ENCODE measurements around the gene CENPE.
A peak's percentile ranks its signal among the peaks of the same experiment; 100 is the strongest.

CENPE gene

GRCh38 chr4:103118166-103118565 is 80.0 kb downstream of the CENPE start:
- peak; percentile 11 for DNase-seq

GRCh38 chr4:103111598-103111997 is 86.5 kb downstream of the CENPE start:
- DNase-seq, result no peak

- DNase-seq, result no peak
Measured at GRCh38 chr4:103108542-103108941, 89.6 kb downstream of the CENPE start.

- DNase-seq, result no peak
Measured at GRCh38 chr4:103105558-103106356, 92.4 kb downstream of the CENPE start.

GRCh38 chr4:103104886-103105285 is 93.3 kb downstream of the CENPE start:
- DNase-seq, result no peak

GRCh38 chr4:103100691-103101090 is 97.5 kb downstream of the CENPE start:
- no peak for DNase-seq

- peak; percentile 94 for DNase-seq
Measured at GRCh38 chr4:103099691-103100392, 98.3 kb downstream of the CENPE start, which contains the start of gene BDH2. TSS of gene BDH2 (minus strand) at chr4:103099834. CDS start at chr4:103096254, 3,580 bp downstream.

- DNase-seq, result peak; percentile 14
Measured at GRCh38 chr4:103098756-103099440, 99.2 kb downstream of the CENPE start.

- no peak for DNase-seq
Measured at GRCh38 chr4:103098341-103098740, 99.8 kb downstream of the CENPE start.

GRCh38 chr4:103097112-103097511 is 101.0 kb downstream of the CENPE start:
- no peak for DNase-seq

- DNase-seq, result no peak
Measured at GRCh38 chr4:103095080-103095479, 103.1 kb downstream of the CENPE start.

GRCh38 chr4:103092245-103092644 is 105.9 kb downstream of the CENPE start:
- DNase-seq, result no peak

- peak; percentile 66 for DNase-seq
Measured at GRCh38 chr4:103091601-103092223, 106.4 kb downstream of the CENPE start.

- DNase-seq, result no peak
Measured at GRCh38 chr4:103089481-103089880, 108.7 kb downstream of the CENPE start.

GRCh38 chr4:103086551-103086950 is 111.6 kb downstream of the CENPE start:
- no peak for DNase-seq

GRCh38 chr4:103085555-103086196 is 112.5 kb downstream of the CENPE start:
- no peak for DNase-seq

GRCh38 chr4:103079621-103080020 is 118.5 kb downstream of the CENPE start:
- no peak for DNase-seq

GRCh38 chr4:103076747-103077347 is 121.3 kb downstream of the CENPE start, which contains the start of gene SLC9B2:
TSS of gene SLC9B2 (minus strand) at chr4:103076761. CDS start at chr4:103067550, 9,211 bp downstream.
- DNase-seq, result no peak

GRCh38 chr4:103075894-103076746 is 122.0 kb downstream of the CENPE start:
- DNase-seq, result peak; percentile 70

GRCh38 chr4:103075435-103075893 is 122.7 kb downstream of the CENPE start:
- peak; percentile 15 for DNase-seq

All from fibroblast of skin of right quadriceps (primary cell).